Transverse colon (tissue), 4 donors: Measurements from ENCODE around the gene COL23A1. TPM values are rescaled to one million over a fixed set of nuclear protein-coding genes. Genes with fewer than 3 reads are reported as not detected.

Experiments used
- DNase-seq: peaks from one replicate; pipeline ENCODE4 v3.0.0-alpha.2; 2019
- H3K27ac ChIP-seq, 4 donors: fragments of 200-600 bp; sonication (generic); 2 replicates each; pipeline ENCODE4 v1.5.1; 2016 to 2018; ENCODE audit warnings: inconsistent platforms in 4 of 4
- H3K27me3 ChIP-seq: fragments of 200-600 bp; sonication (generic); 2 replicates; pipeline ENCODE4 v1.5.1; 2017; ENCODE audit warnings: inconsistent platforms
- H3K36me3 ChIP-seq, 4 donors: fragments of 200-600 bp; sonication (generic); 2 replicates each; pipeline ENCODE4 v1.5.1; 2017 to 2019; ENCODE audit warnings: inconsistent platforms in 4 of 4
- H3K4me1 ChIP-seq, 4 donors: fragments of 200-600 bp; sonication (generic); 2 replicates each; pipeline ENCODE4 v1.5.1; 2017 to 2020; ENCODE audit warnings: inconsistent platforms in 4 of 4
- H3K4me3 ChIP-seq, 4 donors: fragments of 200-600 bp; sonication (generic); 1 replicate in 1 of 4; 2 replicates in 3 of 4; pipeline versions ENCODE4 v1.5.1 to v1.6.1; 2017 to 2019; ENCODE audit warnings: inconsistent platforms in 4 of 4
- H3K9me3 ChIP-seq, 2 donors: fragments of 200-600 bp; sonication (generic); 2 replicates each; pipeline ENCODE4 v1.5.1; 2017 to 2019; ENCODE audit warnings: inconsistent platforms in 2 of 2
- EP300 ChIP-seq: sonication (generic); formaldehyde crosslinking; IDR thresholded peaks from one replicate; pipeline ENCODE4 v1.6.1; 2017; ENCODE audit warnings: antibody characterized with exemption, low read depth
- POLR2A ChIP-seq: fragments of 450-650 bp; IDR thresholded peaks from one replicate; pipeline ENCODE4 v1.6.1; 2016; ENCODE audit warnings: antibody characterized with exemption, mild to moderate bottlenecking, moderate library complexity
- POLR2AphosphoS5 ChIP-seq, 3 donors: sonication (generic); formaldehyde crosslinking; IDR thresholded peaks; one replicate each; pipeline ENCODE4 v1.6.1; 2016; ENCODE audit warnings: antibody characterized with exemption in 3 of 3
- WGBS, 2 donors: methylation state at CpG; one replicate each; pipeline ENCODE4 v1.1.5; 2018; ENCODE audit warnings: low coverage in 1 of 2; 5-methylcytosine and 5-hydroxymethylcytosine counted together
- in situ Hi-C, 4 donors: fragments of 200-750 bp; cut with MboI; loops; one replicate each; pipeline versions ENCODE4 v1.15.0 to v1.15.1; 2017; ENCODE audit warnings: low sequenced_read_pairs in 3 of 4, low pct_ligation_motif_present in 1 of 4, low pct_unique_long_range_greater_than_20kb in 1 of 4
- intact Hi-C: fragments of 100-400 bp; cut with DNase I; formaldehyde crosslinking; loops from one replicate; pipeline ENCODE4 v1.15.1; 2023; ENCODE audit warnings: low total_unique reads
- total RNA-seq, 4 donors: library from RNA; depleted of rRNA; stranded (reverse); fragments of >200 nt; gene quantifications; one replicate each; pipeline ENCODE4 v1.1.0, GENCODE V29; 2016
- TF ChIP-seq, protein P1 (sequence below), 5 experiments: fragments of 200-600 bp in 3 of 5; fragments of 450-650 bp in 2 of 5; sonication (generic) in 3 of 5; IDR thresholded peaks; 1 replicate in 2 of 5; 2 replicates in 3 of 5; pipeline ENCODE4 v1.5.1; 2016 to 2017; ENCODE audit warnings: antibody characterized with exemption in 5 of 5, inconsistent platforms in 3 of 5, mild to moderate bottlenecking in 2 of 5, moderate library complexity in 1 of 5

The COL23A1 gene
- total RNA-seq, 4 donors from 2014 or later = 0.14 to 2.2 (median 1.4) TPM; not detected in 1

DNA sequence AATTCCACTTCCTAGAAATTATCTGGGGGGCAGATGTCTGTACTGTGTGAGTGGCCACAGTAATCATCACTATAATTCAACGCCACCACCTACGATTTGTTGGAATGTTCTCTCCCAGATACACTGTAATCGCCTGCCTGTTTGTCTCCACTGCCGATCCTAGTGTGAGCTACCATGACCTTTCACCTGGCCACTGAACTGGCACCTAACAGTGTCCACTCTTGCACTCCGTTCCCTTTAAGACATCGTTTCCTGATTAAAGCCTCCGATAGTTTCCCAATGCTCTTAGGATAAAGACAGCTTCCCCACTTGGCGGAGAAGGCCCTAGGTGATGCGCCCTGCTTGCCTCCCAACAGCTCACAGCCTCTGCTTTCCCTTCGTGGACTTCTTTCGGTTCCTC, 361.6 kb downstream of the COL23A1 start:
- H3K4me1 ChIP-seq = peaks cover 25 to 74% (median 43%) of the 10 kb centered on the region in 4 donors
- DNase-seq = no peak
- TF ChIP-seq, protein P1, sequence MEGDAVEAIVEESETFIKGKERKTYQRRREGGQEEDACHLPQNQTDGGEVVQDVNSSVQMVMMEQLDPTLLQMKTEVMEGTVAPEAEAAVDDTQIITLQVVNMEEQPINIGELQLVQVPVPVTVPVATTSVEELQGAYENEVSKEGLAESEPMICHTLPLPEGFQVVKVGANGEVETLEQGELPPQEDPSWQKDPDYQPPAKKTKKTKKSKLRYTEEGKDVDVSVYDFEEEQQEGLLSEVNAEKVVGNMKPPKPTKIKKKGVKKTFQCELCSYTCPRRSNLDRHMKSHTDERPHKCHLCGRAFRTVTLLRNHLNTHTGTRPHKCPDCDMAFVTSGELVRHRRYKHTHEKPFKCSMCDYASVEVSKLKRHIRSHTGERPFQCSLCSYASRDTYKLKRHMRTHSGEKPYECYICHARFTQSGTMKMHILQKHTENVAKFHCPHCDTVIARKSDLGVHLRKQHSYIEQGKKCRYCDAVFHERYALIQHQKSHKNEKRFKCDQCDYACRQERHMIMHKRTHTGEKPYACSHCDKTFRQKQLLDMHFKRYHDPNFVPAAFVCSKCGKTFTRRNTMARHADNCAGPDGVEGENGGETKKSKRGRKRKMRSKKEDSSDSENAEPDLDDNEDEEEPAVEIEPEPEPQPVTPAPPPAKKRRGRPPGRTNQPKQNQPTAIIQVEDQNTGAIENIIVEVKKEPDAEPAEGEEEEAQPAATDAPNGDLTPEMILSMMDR (IDR thresholded peaks at IDR 0.05) = no peak
- TF ChIP-seq POLR2A (no peak), EP300 (no peak), POLR2AphosphoS5 (IDR thresholded peaks at IDR 0.05) (no peak)
- H3K27ac ChIP-seq = peak overlapping the region; percentile 76 to 84 (median 82)
- intact Hi-C loops (no loop called here), in situ Hi-C loops (no loop called here)
- H3K9me3 ChIP-seq = no peaks in the 10 kb centered on the region
- 93 to 99% methylated on average over 9 to 11 of the region's 11 CpGs for WGBS, 2 donors
- H3K27me3 ChIP-seq = no peaks in the 10 kb centered on the region
- H3K36me3 ChIP-seq = peaks cover 0 to 27% (median 2%) of the 10 kb centered on the region in 4 donors
- no peak overlapping the region for H3K4me3 ChIP-seq

DNA sequence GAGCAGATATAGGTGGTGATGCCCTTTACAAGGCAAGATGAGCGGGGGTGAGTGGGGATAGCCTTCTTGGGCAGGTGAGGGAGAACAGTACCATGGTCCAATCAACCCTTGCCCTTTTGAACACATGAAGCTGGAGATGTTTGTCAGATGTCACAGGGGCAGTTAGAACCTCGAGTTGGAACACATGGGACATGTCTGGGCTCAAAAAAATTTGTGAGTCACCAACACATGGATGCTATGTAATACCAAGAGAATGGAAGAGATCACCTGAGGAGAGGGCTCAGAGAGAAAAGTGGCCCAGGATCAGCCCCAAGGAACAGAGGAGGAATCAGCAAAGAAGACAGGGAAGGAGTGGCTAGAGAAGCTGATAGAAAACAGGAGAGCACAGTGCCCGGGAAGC, 362.3 kb downstream of the COL23A1 start:
- Histone ChIP-seq H3K36me3 (peaks cover 0 to 27% (median 2%) of the 10 kb centered on the region in 4 donors), H3K4me1 (peaks cover 24 to 70% (median 40%) of the 10 kb centered on the region in 4 donors), H3K27ac (peak overlapping the region; percentile 76 to 84 (median 82)), H3K9me3 (no peaks in the 10 kb centered on the region), H3K4me3 (no peak overlapping the region), H3K27me3 (no peaks in the 10 kb centered on the region)
- TF ChIP-seq, protein P1 (IDR thresholded peaks at IDR 0.05) = no peak
- DNase-seq = no peak
- in situ Hi-C loops (no loop called here), intact Hi-C loops (no loop called here)
- WGBS, 2 donors = 91 to 100% methylated on average over 2 to 3 of the region's 3 CpGs

DNA sequence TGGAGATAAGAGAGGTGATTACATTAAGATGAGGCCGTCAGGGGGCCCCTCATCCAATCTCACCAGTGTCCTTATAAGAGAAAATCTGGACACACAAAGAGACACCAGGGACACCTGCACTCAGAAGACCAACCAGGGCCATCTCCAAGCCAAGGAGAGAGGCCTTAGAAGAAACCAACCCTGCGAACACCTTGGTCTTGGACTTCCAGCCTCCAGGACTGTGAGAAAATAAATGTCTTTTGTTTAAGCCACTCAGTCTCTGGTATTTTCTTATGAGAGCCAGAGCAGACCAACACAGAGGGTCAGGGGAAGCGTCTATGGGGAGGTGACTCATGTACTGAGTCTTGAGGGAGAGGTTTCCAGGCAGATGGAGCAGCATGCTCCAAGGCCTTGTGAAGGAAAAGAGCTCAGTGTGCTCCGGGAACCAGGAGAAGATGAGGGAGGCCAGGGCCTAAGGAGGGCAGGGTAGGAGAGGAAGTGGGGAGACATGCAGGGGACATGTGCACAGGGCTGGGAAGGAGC, 363.0 kb downstream of the COL23A1 start:
- in situ Hi-C loops (no loop called here), intact Hi-C loops (no loop called here)
- peaks cover 21 to 67% (median 37%) of the 10 kb centered on the region in 4 donors for H3K4me1 ChIP-seq
- H3K27me3 ChIP-seq = no peaks in the 10 kb centered on the region
- H3K36me3 ChIP-seq = peaks cover 0 to 27% (median 2%) of the 10 kb centered on the region in 4 donors
- H3K27ac ChIP-seq = peak overlapping the region; percentile 76 to 84 (median 82)
- H3K9me3 ChIP-seq = no peaks in the 10 kb centered on the region
- no peak overlapping the region for H3K4me3 ChIP-seq
- 71 to 90% methylated on average over 2 to 4 of the region's 4 CpGs for WGBS, 2 donors
- no peak for DNase-seq
- no peak for TF ChIP-seq POLR2A
- TF ChIP-seq, protein P1 (IDR thresholded peaks at IDR 0.05) = no peak
- TF ChIP-seq EP300 = no peak
- TF ChIP-seq POLR2AphosphoS5 (IDR thresholded peaks at IDR 0.05) = no peak

DNA sequence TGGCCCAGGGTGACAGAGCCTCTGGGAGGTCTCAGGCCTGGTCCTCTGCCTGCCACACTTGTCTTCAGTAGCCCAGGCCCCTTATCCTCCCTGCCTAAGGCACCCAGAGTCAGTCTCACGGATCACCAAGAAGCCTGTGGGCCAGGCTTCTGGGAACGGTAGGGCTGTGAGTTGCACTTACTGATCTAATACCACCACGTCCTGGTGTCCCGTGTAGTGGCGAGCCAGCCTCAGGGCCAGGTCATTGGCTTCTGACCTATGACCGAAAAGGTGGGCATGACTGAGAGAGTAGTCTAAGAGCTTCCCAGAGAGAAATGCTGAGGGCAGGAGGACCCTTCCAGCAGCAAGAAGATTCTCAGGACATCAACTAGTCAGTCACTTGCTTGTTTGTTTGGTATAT, 365.0 kb downstream of the COL23A1 start:
- intact Hi-C loops (no loop called here), in situ Hi-C loops (no loop called here)
- Histone ChIP-seq H3K27ac (peak overlapping the region; percentile 80 to 84 (median 82)), H3K36me3 (peaks cover 0 to 27% (median 2%) of the 10 kb centered on the region in 4 donors), H3K9me3 (no peaks in the 10 kb centered on the region), H3K4me3 (no peak overlapping the region), H3K27me3 (no peaks in the 10 kb centered on the region), H3K4me1 (peaks cover 6 to 55% (median 22%) of the 10 kb centered on the region in 4 donors)
- WGBS, 2 donors = 94% methylated on average over 6 of the region's 6 CpGs; no CpG with 5 or more reads in 1 of the 2 donors
- TF ChIP-seq POLR2A = no peak
- no peak for TF ChIP-seq EP300
- TF ChIP-seq POLR2AphosphoS5 (IDR thresholded peaks at IDR 0.05) = no peak
- TF ChIP-seq, protein P1 (IDR thresholded peaks at IDR 0.05) = no peak
- no peak for DNase-seq
